AG09319 (cell line): ENCODE measurements around the gene MYO1H.
"Not testable (repeated sequence)": the region's sequence is repeated elsewhere in the genome, so short reads cannot be mapped to it uniquely, and the experiment has no call there.

Experiments used
- DNase-seq: peaks from one replicate; pipeline ENCODE4 v3.0.0-alpha.2; 2010; ENCODE audit warnings: low read depth; ENCODE audit errors: extremely low read depth
- TF ChIP-seq, protein P1 (sequence below): IDR thresholded peaks from 2 replicates; pipeline ENCODE4 v1.5.1; 2011; ENCODE audit warnings: low read depth, mild to moderate bottlenecking, inconsistent platforms, low read length, moderate library complexity

MYO1H gene

DNA sequence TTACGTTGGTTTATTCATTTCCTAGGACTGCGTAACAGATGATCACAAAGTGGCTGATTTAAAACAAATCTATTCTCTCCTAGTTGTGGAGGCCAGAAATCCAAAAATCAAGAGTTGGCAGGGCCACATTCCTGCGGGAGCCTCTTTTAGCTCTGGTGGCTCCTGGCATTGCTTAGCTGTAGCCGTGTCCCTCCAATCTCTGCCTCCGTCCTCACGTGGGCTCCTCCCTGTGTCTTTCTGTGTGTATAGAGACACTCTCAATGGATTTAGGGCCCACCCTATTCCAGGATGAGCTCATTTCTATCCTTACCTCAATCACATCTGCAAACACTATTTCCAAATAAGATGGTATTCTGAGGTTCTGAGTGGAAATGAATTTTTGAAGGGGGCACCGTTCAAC, 86.9 kb downstream of the MYO1H start:
- TF ChIP-seq, protein P1, sequence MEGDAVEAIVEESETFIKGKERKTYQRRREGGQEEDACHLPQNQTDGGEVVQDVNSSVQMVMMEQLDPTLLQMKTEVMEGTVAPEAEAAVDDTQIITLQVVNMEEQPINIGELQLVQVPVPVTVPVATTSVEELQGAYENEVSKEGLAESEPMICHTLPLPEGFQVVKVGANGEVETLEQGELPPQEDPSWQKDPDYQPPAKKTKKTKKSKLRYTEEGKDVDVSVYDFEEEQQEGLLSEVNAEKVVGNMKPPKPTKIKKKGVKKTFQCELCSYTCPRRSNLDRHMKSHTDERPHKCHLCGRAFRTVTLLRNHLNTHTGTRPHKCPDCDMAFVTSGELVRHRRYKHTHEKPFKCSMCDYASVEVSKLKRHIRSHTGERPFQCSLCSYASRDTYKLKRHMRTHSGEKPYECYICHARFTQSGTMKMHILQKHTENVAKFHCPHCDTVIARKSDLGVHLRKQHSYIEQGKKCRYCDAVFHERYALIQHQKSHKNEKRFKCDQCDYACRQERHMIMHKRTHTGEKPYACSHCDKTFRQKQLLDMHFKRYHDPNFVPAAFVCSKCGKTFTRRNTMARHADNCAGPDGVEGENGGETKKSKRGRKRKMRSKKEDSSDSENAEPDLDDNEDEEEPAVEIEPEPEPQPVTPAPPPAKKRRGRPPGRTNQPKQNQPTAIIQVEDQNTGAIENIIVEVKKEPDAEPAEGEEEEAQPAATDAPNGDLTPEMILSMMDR, result no peak
- DNase-seq, result no peak

DNA sequence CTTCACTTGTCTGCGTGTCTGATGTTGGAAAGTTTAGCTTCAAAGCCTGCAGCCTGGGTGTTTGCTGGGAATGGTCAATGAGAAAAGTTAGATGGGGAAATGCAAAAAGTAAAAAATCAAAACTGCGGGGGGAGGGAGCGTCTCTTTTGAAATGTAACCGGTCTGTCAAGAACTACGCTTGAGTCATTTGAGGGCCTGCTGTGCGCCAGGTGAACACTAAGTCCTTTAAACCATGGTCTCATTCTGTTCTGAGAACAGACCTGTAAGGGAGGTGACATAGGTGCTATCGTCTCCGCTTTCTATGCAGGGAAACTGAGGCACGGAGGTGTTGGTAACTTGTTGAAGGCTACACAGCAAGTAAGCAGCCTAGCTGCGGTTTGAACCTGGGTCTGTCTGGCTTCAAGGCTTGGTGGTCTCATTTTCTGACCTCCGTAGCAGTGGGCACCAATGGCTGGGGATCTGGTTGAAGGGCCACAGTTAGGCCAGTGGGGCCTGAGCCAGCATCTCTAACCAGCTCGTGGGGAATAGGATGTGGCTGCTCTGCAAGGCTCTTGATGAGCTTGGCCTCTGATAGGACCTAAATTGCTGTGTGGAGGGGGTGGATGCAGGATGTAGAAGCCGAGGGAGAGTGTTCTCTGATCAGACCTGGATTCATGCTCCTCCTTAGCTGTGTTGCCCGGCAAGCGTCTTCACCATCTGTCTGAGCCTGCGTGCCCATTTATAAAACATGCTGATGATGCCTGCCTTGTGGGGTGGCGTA, 87.9 kb downstream of the MYO1H start:
- no peak for DNase-seq
- TF ChIP-seq, protein P1, result no peak

DNA sequence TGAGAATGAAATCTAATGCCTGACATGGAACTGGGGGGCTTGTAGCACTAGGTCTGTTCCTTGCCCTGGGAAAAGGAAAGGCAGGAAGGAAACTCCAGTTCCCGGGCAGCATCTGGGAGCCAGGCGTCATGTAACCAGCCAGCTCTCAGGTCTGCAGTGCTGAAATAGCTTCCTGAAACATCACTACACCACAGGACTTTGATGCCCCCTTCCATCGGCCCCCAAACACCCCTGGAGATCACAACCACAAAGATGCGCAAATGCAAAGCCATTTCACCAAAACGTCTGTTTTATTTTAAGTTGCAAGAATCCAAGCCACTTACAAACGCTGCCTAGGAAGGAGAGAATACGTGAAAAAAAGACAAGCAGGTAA, 88.5 kb downstream of the MYO1H start:
- DNase-seq, result no peak
- TF ChIP-seq, protein P1, result no peak

DNA sequence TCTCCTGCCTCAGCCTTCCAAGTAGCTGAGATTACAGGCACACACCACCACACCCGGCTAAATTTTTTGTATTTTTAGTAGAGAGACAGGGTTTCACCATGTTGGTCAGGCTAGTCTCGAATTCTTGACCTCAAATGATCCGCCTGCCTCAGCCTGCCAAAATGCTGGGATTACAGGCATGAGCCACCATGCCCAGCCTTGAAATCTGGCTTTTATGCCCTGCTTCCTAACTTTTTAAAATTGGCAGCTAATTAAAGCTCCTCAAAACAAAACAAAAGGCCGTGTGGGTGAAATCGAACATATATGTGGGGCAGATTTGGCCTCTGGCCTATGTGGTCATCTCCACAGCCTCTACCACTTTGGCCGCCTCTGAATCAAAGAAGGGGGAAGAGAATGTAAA, 91.5 kb downstream of the MYO1H start:
- TF ChIP-seq, protein P1, result no peak
- DNase-seq, result no peak

DNA sequence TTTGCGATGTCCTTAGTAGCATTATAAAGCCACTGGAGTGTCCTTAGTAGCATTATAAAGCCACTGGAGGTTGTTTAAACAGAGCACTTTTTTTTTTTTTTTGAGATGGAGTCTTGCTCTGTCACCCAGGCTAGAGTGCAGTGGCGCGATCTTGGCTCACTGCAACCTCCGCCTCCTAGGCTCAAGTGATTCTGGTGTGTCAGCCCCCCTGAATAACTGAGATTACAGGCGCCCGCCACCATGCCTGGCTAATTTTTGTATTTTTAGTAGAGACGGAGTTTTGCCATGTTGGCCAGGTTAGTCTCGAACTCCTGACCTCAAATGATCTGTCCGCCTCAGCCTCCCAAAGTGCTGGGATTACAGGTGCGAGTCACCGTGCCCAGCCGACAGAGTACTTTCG, 92.3 kb downstream of the MYO1H start:
- DNase-seq, result not testable (repeated sequence)

DNA sequence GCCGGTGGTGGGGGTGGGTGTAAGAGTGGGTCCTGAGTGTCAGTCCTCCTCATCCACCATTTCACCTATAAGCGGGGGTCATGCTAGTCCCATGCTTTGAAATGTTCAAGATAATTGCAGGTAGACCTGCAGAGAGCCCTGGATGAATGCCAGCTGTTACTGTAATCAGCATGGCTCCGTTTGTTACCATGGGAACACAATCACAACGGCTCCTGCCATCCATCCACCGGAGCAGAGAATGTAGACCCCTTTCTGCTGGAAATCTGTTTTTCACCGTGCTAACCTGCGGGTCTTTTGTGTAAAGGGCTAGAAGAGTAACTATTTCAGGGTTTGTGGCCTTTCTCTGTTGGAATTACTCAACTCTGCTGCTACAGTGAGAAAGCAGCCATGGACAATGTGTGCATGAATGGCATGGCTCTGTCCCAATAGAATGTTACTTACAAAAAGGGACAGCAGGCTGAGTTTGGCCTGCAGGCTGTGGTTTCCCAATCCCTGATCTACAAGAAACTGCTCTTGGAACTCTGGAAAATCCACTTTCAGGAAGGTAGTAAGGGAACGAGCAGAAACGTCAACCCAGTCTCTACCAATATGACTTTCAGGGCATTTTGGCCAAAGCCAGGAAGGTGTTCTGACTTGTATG, 93.3 kb downstream of the MYO1H start:
- no peak for DNase-seq
- TF ChIP-seq, protein P1, result no peak

DNA sequence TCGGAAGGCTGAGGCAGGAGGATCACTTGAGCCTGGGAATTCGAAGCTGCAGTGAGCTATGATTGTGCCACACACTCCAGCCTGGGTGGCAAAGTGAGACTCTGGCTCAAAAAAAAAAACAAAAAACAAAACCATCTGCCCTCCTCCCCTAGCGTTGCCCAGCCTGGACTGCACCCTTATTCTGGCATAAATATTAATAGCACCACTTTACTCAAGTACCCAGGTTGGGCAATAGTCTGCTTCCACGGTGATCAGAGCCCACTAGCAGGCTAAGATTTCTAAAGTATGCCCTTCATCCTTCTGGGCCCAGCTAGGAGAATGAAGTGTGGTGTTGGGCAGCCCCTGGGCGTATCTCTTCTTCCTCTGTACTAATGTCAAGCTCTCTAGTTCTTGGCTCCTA, 96.1 kb downstream of the MYO1H start:
- TF ChIP-seq, protein P1, result no peak
- no peak for DNase-seq

DNA sequence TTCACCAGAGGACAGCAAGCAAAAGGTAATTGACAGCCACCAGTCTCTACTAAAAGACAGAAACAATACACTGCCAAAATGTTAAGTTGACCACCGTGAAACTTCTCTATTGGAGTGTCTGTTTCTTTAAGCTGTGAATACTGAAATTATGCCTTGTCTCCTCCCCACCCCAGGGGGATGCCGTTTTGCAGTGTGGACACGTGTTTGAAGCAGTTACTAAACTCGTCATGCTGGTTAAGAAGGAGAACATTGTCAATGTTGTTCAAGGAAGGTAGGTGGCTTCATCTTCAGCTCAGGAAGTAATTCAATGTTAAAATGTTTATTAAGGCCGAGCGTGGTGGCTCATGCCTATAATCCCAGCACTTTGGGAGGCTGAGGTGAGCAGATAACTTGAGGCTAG, 96.6 kb downstream of the MYO1H start:
- DNase-seq, result no peak
- TF ChIP-seq, protein P1, result no peak
